SHP77 treated with DMSO at 0.1 percent for 48 hours (cell line): ENCODE data around the gene ASPHD2.
"Not testable (repeated sequence)": the region's sequence is repeated elsewhere in the genome, so short reads cannot be mapped to it uniquely, and the experiment has no call there.

Experiments used
- DNase-seq: peaks from one replicate; lab custom pipeline; 2025; lab: John Stamatoyannopoulos, UW

Gene ASPHD2, protein sequence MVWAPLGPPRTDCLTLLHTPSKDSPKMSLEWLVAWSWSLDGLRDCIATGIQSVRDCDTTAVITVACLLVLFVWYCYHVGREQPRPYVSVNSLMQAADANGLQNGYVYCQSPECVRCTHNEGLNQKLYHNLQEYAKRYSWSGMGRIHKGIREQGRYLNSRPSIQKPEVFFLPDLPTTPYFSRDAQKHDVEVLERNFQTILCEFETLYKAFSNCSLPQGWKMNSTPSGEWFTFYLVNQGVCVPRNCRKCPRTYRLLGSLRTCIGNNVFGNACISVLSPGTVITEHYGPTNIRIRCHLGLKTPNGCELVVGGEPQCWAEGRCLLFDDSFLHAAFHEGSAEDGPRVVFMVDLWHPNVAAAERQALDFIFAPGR

DNA sequence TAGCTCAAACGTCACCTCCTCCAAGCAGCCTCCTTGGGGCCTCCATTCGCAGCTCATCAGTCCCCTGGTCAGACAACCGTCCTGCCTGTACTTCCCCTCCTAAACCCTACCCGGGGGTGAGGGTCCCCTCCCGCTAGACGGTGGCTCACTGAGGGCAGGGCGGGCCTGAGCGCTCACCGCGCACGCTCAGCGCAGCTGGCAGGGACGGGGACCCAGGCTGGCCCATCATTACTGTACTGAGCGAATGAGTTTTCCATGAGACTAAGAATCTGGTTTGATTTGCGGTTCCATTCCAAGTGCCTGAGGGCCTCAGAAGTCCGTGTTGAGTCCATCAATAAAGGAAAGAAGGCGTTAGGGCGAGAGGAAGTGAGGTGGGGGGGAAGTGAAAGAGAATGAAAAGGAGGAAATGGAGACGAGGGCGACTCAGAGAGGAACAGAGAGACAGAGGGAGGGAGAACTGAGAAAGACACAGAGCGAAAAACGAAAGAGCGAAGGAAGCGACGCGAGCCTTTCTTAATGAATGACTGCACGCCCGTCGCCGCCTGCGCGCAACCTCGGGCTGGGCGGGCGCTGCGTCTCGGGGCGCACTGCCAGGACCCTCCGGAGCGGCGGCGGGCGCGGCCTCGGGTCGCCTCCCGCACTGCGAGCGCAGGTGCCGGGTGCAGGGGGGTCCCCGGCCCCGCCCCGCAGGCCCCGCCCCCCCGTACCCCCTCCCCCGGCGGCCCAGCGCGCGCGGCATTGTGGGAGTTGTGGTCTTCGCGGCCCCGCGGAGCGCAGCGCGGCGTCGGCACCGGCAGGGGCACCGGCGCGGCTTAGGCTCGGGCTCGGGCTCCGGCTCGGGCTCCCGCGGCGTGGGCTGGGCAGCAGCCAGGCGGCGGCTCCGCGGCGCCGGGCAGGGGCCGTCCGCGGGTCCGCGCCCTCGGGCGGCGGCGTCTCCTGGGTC lies at the start of gene ASPHD2:
Gene ASPHD2, plus strand, starts transcription at position 746 of the 943 bp plus-strand sequence. CDS start 4,356 bp downstream, outside the sequence.
- peak; percentile 26 for DNase-seq

DNA sequence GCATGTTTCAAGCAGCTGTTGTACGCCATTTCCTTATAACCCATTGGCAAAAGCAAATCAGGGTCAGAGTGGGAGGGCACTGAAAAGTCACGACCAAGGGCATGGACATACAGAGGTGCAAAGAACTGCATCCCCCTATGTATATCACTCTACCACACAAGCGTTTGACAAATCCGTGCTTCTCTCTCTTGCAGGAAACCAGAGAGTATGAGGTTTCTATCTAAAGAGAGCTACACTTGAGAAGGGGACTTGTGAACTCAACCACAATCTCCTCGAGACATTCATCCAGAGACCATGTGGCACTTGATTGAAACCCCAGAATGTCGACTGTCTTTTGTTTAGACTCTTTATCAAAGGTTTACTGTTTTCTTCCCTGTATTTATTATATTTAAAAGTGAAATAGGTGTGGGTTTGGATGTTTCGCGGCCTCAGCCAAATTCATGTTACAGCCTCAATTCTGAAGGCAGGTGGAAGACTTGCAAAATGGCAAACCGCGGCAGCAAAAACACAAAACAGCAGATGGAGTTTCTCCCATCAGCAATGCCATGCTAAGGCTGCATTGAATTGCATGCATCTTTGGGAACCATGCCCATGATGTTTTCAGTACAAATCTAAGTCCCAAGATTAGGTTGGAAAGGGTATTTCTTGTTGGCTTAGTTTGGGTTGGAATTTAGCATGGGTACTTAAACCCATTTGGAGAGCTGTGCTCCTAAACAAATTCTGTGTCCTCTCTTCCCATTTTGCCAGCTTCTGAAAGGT lies 48.8 kb upstream of the ASPHD2 start:
- DNase-seq = no peak

DNA sequence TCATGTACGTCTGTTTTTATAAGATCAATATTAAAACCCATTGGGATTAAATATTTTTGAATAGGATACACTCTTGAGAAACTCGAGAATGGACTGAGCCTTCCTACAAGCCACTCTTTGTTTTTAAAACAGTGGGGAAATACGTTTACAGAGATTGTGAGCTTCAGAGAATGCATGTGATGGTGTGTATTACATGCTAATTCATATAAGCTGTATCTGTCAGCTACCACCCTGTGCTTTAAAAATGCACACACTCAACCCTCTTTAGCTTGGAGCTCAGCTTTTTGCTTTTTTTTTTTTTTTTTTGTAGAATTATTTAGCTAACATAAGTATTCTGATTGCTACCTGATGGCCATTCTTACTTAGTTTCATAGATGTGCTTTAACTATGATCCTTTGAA lies 46.3 kb upstream of the ASPHD2 start:
- DNase-seq = no peak

DNA sequence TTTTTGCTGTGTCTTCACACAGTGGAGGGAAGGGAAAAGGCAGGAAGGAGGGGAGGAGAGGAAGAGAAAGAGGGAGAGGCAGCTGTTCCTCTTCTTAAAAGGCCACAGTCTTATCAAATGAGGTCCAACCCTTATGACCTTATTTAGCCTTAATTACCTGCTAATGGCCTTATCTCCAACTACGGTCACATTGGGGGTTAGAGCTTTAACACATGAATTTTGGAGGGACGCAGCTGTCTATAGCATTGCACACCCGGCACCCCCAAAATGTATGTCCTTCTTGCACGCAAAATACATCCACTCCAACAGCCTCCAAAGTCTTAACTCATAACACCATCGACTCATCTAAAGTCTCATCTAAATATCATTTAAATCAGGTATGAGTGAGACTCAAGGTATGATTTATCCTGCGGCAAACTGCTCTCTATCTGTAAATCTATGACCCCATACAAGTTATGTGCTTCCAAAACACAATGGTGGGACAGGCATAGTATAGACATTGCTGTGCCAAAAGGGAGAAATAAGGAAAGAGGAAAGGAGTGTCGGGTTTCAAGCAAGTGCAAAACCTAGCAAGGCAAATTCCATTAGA lies 45.0 kb upstream of the ASPHD2 start:
- no peak for DNase-seq

DNA sequence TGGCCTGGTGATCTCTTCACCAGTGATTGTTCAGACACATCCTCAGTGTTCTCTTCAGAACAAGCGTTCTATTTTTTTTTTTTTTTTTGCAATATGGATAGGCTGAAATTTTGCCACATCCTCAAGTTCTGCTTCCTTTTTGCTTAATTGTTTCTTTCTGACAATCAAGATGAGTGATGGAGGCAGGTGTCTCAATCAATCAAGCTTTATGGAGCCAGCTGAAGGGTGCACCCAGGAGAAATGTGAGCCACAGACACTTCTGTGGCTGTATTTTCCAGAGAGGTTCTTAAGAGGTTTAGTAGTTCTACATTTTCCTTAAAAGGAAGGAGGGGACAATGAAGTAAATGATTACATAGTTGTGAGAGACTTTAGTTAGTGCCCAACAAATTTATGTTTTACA lies 43.9 kb upstream of the ASPHD2 start:
- no peak for DNase-seq

DNA sequence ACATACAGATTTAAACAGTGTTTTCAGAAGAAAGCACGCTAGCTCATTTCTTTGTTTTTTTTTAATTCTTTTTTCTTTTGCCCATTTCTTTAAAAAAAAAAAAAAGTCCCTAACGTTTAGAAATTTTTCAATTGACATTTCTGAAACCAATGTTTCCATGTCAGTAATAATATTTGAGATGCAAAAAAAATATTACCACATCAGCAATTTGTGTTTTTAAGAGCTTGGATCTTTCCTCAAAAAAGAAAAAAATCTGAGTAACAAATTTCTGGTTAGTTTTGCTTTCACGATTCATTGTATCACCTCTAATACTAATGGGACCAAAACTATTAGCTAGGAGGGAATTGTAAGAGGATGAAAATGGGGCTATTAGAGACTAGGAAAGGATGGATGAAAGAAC lies 39.9 kb upstream of the ASPHD2 start:
- no peak for DNase-seq

DNA sequence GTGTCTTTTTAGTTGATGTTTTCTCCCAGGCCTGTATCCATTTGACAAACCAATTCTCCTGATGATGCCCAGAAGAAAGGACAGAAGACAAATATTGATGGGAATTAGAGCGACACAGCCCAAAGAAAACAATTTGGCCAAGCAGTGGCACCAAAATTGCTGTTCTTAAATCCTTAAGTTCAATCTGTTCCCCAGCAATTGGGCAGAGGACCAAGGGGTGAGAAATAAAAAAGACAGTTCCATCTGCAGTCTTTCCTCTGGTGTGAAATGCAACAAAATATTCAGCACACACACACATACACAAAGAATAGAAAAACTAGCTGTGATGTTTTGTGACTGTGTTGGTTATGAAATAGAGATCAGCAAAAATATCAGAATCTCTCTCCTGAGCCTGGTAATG lies 38.0 kb upstream of the ASPHD2 start:
- DNase-seq = no peak

DNA sequence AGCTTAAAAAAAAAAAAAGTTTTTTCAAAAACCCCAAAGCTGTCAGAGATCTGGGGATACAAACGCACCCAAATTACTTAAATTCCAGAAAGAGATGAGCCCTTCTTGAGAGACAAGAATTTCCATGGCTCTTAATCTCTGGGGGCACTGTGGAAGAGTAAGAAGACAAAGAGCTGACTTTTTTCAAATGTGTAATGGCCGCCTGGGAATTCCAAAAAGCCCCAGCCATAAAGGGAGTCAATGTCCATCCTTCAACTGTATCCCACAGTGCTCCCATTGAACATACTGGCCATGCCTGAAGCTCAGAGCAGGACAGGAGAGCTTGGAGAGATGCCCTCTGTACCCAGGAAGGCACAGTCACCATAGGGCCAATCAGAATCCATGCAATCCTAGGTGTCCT lies 37.4 kb upstream of the ASPHD2 start:
- DNase-seq = no peak

DNA sequence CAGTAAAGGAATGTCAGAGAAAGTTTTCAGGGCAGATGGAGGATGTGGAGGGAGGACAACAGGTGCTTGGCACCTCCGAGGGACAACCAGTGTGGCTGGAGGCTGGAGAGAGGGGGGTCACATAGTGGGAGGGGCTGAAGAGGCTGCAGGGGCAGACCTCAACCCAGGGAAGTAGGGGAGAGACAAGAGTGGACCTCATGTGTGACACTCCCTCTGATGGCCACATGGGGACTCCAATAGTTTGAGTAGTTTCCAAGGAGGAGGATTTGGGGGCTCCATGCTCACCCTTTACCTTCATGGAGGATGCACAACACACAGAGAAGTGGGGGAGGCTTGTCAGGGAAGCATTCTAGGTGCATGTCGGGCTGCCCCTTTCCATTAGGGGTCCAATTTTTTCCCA lies 35.1 kb upstream of the ASPHD2 start:
- DNase-seq = no peak

DNA sequence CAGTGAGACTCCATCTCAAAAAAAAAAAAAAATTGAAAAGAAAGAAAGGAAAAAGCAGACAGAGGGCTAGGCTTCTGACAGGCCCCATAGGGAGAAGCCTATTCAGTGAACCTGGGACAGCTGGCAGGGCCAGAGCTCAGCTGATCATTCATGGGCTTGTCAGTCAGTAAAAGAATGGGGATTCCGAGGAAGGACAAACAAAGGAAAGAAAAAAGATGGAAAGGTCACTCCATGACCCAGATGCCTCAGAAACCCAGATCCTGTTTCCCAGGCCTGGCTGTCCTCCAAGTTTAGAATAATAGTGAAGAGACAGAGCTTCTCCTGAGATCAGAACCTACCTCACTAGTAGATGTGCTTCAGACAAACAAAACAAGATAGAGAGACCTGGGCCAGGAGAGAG lies 34.3 kb upstream of the ASPHD2 start:
- peak; percentile 6 for DNase-seq

DNA sequence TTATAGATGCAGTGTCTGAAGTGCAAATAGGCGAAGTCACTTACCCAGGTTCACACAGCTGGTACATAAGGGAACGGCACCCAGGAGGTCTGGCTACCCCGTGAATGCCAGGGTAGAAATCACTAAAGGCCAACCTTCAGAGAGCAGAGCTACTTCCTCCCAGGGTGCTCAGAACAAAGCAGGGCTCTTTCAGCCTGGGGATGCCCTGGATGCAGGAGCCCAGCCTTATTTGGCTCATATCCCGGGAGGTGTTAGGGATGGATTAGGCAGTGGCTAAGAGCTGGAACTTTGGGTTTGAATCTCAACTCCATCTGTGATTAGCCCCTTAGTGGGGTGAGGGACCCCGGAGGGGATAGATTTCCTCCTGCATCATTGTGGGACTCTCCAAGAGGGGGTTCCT lies 33.1 kb upstream of the ASPHD2 start:
- DNase-seq = no peak

DNA sequence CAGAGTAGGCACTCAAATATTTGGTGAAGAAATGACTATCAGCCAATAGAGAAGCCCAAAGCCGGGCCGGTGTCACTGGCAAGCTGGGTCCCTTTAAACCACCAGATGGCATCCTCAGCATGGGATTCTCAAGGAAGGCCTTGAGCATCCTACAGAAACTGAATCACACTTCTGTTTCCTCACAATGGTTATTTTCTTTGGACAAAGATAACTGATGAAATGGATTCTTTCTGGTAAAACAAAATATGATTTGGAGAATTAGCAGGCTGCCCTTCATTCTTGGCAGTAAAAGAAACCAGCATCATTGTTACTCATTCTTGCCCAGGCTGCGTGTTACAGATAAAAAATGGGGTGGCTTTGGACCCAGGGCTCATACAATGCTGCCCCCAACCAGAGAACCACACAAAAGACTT lies 30.3 kb upstream of the ASPHD2 start:
- DNase-seq = peak; percentile 18

DNA sequence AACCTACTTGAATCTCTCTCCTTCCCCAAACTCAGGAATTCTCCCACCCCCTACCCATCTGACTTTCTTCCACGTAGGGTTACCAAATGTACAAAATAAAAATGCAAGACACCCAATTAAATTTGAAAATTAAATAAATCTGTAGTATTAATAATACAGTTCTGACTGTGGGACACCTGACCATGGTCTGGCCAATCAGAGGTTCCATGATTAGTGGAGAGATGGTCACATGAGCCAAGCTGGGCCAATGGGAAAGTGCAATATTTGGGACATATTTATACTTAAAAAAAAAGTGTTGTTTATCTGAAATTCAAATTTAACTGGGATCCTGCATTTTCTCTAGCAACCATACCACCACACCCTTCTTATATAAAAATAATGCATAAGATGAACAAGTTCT lies 29.8 kb upstream of the ASPHD2 start:
- DNase-seq = no peak

DNA sequence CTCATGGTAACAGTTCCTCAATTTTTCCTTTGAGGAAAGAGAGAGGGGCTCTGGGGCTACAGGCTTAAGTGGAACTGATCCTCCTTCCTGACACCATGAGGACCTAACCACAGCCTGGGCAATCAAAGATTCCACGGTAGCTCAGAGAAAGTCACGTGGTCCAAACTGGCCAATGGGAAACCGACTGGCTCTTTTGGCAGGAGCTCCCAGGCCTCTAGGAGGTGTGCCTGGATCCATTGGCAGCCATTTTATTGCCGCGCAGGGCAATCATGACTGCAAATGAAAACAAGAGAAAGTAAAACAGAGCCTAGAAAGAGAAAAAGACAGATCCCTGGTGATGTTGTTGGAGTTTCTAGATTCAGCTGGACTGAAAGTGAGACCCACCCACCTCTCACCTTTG lies 27.3 kb upstream of the ASPHD2 start:
- DNase-seq = no peak

DNA sequence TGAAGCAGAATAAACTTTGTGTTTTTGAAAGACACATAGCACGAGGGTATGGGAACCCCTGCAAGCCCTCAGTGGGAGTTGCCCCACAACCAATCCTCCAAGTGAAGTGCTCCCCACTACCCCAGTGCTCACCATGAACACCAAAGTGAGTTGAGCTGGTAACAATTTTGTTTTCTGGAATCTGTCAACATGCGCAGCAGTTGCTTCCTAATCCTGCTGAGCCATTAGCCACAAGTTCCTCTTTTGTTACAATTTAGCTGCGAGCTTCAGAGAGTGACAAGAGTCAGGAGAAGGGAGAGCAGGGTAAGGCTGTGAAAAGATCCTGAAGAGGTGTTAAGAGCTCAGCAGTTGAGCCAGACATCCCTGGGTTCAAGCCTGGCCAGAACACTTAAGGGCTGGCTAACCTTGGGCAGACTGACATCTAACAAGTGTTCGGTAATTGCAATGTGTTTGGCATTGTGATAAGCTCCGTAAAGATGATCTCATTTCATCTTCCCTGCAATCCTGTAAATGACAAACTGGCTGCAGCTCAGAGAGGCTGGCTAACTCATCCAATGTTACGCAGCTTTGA lies 24.1 kb upstream of the ASPHD2 start:
- no peak for DNase-seq

DNA sequence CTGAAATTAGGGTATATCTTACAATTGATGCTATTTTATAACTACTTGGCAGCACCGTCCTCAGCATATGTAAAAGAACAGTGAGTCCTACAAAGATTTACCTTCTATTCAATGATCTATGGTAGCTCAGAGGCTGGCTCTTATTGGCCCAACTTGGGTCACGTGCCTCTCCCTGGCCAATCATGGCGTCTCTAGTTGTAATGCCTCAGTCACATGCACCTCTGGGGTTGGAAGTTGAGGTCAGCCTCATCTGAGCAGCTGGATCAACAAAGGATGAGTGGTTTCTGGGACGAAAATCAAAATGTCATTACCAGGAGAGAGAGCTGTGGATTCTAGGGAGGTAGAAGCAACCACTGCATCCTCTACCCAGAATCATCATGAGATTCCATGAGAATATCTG lies 22.9 kb upstream of the ASPHD2 start:
- peak; percentile 97 for DNase-seq

DNA sequence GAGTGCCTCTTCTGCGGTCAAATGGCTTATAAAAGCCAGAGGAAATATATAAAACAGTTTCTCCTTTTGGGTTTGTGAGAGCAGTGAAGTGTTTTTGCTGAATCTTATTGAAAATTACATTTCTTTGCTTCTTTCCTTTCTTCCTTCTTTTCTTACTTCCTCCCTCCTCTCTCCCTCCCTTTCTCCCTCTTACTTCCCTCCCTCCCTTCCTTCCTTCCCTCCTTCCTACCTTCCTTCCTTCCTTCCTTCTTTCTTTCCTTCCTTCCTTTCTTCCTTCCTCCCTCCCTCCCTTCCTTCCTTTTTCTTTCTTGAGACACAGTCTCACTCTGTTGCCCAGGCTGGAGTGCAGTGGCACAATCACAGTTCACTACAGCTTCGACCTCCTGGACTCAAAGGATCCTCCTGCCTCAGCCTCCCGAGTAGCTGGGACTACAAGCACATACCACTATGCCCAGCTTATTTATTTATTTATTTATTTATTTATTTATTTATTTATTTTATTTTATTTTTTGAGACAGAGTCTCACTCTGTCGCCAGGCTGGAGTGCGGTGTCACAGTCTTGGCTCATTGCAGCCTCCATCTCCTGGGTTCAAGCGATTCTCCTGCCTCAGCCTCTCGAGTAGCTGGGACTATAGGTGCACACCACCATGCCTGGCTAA lies 20.4 kb upstream of the ASPHD2 start:
- not testable (repeated sequence) for DNase-seq

DNA sequence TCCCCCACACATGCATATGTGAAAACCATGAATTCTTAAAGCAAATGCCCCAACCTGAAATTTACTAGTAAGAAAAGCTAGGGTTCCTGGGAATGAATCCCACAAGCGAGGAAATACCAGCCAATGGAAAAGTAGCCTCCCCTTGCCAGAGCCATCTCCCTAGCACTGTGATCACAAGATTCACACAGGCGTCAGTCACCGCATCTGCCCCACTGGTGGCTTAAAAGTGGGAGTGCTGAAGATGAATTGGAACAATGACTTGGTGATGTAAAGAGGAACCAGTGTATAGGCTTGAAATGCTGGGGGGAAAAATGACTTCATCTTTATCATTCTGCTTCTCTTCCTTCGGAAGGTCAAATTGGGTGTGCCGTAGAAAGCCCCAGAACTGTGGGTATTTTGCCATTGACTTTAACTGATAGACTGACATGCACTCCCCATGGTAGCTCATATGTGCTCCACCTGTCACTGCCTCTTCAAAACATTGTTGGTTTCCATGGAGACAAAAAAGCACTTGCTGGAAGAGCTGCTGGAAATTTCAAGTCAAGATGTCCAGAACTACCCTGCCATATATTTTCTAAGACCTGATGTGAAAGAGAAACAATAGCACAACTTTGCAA lies 19.2 kb upstream of the ASPHD2 start:
- DNase-seq = no peak

DNA sequence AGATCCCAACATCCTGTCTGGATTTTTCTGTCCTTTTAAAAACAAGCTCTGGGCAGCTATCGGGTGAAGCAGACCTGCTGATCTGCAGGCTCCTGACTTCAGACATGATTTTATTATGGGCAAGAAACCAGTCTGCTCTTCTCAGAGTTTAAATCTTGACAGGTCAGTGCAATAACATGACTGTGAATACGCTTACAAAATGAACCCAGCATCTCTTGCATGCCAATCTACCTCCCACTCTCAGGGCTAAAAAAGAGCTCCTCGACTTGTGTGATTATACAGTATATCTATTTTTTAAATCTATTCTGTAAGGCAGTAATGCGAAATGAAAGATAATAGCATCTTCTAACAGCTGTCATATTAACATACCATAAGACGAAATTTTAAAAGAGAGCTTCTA lies 18.7 kb upstream of the ASPHD2 start:
- DNase-seq = no peak

DNA sequence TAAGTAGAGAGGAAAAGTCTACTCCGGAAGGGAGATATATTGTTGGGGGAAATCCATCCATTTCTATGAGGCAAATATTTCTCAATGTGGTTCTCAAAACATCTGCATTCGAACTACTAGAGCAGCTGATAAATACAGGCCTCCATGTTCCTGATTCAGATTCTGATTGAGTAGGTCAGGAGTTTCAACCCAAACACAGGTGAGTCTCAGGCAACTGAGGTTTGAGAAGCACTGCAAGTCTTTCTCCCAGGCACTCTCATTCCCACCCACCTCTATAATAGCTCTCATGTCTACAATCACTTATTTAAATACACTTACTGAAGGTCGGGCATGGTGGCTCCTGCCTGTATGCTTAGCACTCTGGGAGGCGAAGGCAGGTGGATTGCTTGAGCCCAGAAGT lies 14.7 kb upstream of the ASPHD2 start:
- no peak for DNase-seq

DNA sequence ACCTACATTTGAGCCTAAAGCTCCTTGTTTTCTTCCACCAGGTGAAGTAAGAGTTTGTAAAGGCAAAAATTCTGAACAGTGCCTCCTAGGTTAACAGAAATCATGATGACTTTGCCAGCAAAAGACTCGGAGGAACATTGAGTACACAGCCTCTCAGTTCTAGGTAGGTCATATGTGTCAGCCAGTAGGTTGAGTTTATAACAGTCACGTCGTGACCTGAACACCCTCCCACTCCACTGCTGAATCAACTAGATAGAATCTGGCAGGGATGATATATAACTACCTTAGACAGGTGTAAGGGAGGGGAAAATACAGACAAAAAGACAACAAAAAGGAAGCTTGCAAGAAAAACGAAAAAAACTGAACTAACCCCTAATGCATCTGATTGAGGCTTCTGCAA lies 12.8 kb upstream of the ASPHD2 start:
- DNase-seq = no peak
